ENCODE data around the gene OR7A10. TPM values are rescaled to one million over a fixed set of nuclear protein-coding genes. Genes with fewer than 3 reads are reported as not detected.
"Not testable (repeated sequence)": the region's sequence is repeated elsewhere in the genome, so short reads cannot be mapped to it uniquely, and the experiment has no call there.

The OR7A10 gene
- total RNA-seq, 1 donor from 2014 or later, result not detected

GRCh38 chr19:14795078-14795721 lies 53.5 kb downstream of the OR7A10 start:
- intact Hi-C loops (cut with micrococcal nuclease), result no loop called here
- H3K36me3 ChIP-seq, result no peaks in the 10 kb centered on the region
- no peaks in the 10 kb centered on the region for H3K4me1 ChIP-seq
- no peak overlapping the region for H3K4me3 ChIP-seq
- TF ChIP-seq CTCF (IDR thresholded peaks at IDR 0.05; ENCODE audit: borderline replicate concordance), result no peak
- H3K27ac ChIP-seq (replicated peaks), result no peak overlapping the region
- peaks cover 15% of the 10 kb centered on the region for H3K27me3 ChIP-seq (ENCODE audit: low read depth)
- H3K9me3 ChIP-seq (replicated peaks), result peaks cover 8% of the 10 kb centered on the region
- DNase-seq, result no peak

GRCh38 chr19:14792250-14792649 lies 56.5 kb downstream of the OR7A10 start:
- Histone ChIP-seq H3K27me3 (ENCODE audit: low read depth) (peaks cover 18% of the 10 kb centered on the region), H3K9me3 (replicated peaks) (peaks cover 22% of the 10 kb centered on the region)
- intact Hi-C loops (cut with micrococcal nuclease); H3K36me3 ChIP-seq; H3K4me1 ChIP-seq; H3K27ac ChIP-seq (replicated peaks); DNase-seq; H3K4me3 ChIP-seq: not testable (repeated sequence)

Other genes starting within 250 kb of the OR7A10 start
- not detected for gene ADGRE3, start 174.1 kb downstream of the OR7A10 start, total RNA-seq
- gene ZNF333, start 158.9 kb downstream of the OR7A10 start, total RNA-seq, result 6.5 TPM
- gene ADGRE2, start 70.4 kb downstream of the OR7A10 start, total RNA-seq, result 0.63 TPM
- not detected for gene OR7A5, start 13.7 kb downstream of the OR7A10 start, total RNA-seq
- gene OR7C1, start 13.7 kb downstream of the OR7A10 start, total RNA-seq, result not detected
- not detected for gene OR7A17, start 37.2 kb upstream of the OR7A10 start, total RNA-seq
- not detected for gene OR7C2, start 92.6 kb upstream of the OR7A10 start, total RNA-seq
- not detected for gene SLC1A6, start 130.9 kb upstream of the OR7A10 start, total RNA-seq
- not detected for gene CASP14, start 200.6 kb upstream of the OR7A10 start, total RNA-seq
- not detected for gene OR1I1, start 233.3 kb upstream of the OR7A10 start, total RNA-seq

All from left ventricle myocardium inferior (tissue), 1 donor.